Inflammatory macrophage (primary cell): ENCODE data around the gene HLCS.

Experiments used
- DNase-seq, 2 donors: peaks; one replicate each; pipeline ENCODE4 v3.0.0-alpha.2; 2020 to 2022

HLCS gene

GRCh38 chr21:36914244-36915013, 52.0 kb downstream of the HLCS start:
- DNase-seq = no peak

GRCh38 chr21:36913247-36914169, 53.0 kb downstream of the HLCS start:
- DNase-seq = no peak

GRCh38 chr21:36910581-36911307, 55.7 kb downstream of the HLCS start:
- no peak for DNase-seq

- DNase-seq = peak; percentile 72 to 83
Measured at GRCh38 chr21:36909901-36910561, 56.4 kb downstream of the HLCS start.

- no peak for DNase-seq
Measured at GRCh38 chr21:36909423-36909822, 57.0 kb downstream of the HLCS start.

GRCh38 chr21:36908260-36908908, 58.1 kb downstream of the HLCS start:
- DNase-seq = no peak

GRCh38 chr21:36904093-36904666, 62.3 kb downstream of the HLCS start:
- DNase-seq = no peak

GRCh38 chr21:36902793-36903192, 63.7 kb downstream of the HLCS start:
- no peak for DNase-seq

- DNase-seq = no peak
Measured at GRCh38 chr21:36902331-36902730, 64.1 kb downstream of the HLCS start.

- DNase-seq = no peak
Measured at GRCh38 chr21:36901575-36901974, 64.9 kb downstream of the HLCS start.

GRCh38 chr21:36893581-36893980, 72.9 kb downstream of the HLCS start:
- no peak for DNase-seq

GRCh38 chr21:36892201-36892600, 74.3 kb downstream of the HLCS start:
- no peak for DNase-seq

GRCh38 chr21:36891692-36892091, 74.8 kb downstream of the HLCS start:
- DNase-seq = no peak

GRCh38 chr21:36891121-36891520, 75.3 kb downstream of the HLCS start:
- DNase-seq = no peak

GRCh38 chr21:36890086-36890485, 76.4 kb downstream of the HLCS start:
- DNase-seq = no peak

GRCh38 chr21:36889401-36889800, 77.1 kb downstream of the HLCS start:
- DNase-seq = no peak

GRCh38 chr21:36888466-36888865, 78.0 kb downstream of the HLCS start:
- DNase-seq = peak in 1 of 2 donors; percentile 8

GRCh38 chr21:36887963-36888362, 78.5 kb downstream of the HLCS start:
- no peak for DNase-seq

GRCh38 chr21:36883532-36884486, 82.7 kb downstream of the HLCS start:
- no peak for DNase-seq

GRCh38 chr21:36882776-36883175, 83.7 kb downstream of the HLCS start:
- no peak for DNase-seq
